Astrocyte of the cerebellum (primary cell): ENCODE results near the gene CYP19A1.

ENCODE experiments used
- DNase-seq: peaks from one replicate; pipeline ENCODE4 v3.0.0-alpha.2; 2011; ENCODE audit warnings: low read depth
- H3K4me3 ChIP-seq: 2 replicates; pipeline ENCODE4 v1.5.1; 2011; ENCODE audit warnings: mild to moderate bottlenecking, low read depth, low read length, moderate library complexity
- in situ Hi-C: cut with HindIII; loops from 2 replicates; pipeline ENCODE4 v1.10.0; 2017; ENCODE audit warnings: low sequenced_read_pairs
- TF ChIP-seq, protein P1 (sequence below): IDR thresholded peaks from 2 replicates; pipeline ENCODE4 v1.5.1; 2012; ENCODE audit warnings: low read length, low read depth, moderate library complexity, mild to moderate bottlenecking; ENCODE audit errors: missing control alignments

The CYP19A1 gene

DNA sequence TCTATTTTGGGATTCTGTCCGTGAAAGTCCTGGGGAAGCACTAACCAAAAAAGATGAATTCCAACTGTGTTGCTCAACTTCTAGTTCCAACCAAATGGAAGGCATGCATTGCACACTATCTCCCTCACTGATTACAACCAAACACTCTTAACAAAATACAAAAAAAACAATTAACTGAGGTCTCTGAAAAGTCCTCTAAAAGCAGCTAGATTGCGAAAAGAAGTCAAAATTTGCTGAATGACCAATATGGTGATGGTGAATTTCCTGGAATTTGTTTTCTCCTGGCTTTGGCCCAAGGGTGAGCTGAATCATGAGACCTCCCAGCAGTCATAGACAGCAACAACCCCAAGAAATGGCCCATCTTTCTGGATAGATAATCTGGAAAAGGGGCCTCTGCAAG lies 28.3 kb downstream of the CYP19A1 start:
- DNase-seq: no peak
- TF ChIP-seq, protein P1, sequence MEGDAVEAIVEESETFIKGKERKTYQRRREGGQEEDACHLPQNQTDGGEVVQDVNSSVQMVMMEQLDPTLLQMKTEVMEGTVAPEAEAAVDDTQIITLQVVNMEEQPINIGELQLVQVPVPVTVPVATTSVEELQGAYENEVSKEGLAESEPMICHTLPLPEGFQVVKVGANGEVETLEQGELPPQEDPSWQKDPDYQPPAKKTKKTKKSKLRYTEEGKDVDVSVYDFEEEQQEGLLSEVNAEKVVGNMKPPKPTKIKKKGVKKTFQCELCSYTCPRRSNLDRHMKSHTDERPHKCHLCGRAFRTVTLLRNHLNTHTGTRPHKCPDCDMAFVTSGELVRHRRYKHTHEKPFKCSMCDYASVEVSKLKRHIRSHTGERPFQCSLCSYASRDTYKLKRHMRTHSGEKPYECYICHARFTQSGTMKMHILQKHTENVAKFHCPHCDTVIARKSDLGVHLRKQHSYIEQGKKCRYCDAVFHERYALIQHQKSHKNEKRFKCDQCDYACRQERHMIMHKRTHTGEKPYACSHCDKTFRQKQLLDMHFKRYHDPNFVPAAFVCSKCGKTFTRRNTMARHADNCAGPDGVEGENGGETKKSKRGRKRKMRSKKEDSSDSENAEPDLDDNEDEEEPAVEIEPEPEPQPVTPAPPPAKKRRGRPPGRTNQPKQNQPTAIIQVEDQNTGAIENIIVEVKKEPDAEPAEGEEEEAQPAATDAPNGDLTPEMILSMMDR: no peak

DNA sequence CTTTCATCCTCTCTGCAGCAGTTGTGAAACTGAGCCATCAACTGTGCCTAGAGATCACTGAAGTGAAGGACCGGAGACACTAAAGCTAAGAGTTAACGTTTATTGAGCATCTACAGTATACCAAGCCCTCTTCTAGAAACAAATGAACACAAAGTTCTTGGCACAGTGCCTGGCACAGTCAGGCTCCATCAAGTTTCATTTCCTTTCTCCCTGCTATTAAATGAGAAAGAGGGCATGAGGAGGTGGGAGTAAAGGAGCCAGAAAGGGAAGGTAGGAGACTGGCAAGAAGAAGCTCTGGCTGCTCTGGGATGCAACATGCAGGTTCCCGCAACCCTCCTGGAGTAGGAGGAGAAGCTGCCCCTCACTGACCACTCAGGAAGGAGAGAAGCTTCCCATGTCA lies 30.6 kb downstream of the CYP19A1 start:
- no peak overlapping the region for H3K4me3 ChIP-seq
- in situ Hi-C loops: no loop called here
- DNase-seq: no peak
- TF ChIP-seq, protein P1: no peak

More for the DNA sequence above, 28.3 kb downstream of the CYP19A1 start:
- in situ Hi-C loops: no loop called here
- H3K4me3 ChIP-seq: no peak overlapping the region

DNA sequence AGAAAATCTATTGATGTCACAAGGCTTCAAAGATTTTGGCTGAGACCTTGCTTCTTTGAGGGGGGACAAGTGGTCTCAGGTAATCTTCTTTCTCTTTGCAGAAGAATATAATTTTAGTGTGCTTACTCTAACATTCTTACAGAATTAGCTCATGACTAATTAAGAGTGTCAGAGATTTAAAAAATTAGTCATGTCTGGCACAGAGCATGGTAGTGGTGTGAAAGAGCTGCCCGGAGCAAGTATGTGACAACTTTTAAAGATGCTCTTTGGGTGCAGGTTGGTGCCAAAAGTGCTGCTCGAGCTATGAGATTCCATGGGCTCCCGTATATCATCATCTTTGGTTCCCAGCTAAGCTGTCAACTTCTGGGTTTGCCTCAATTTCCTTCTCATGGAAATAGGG lies 31.1 kb downstream of the CYP19A1 start:
- TF ChIP-seq, protein P1: no peak
- in situ Hi-C loops: no loop called here
- H3K4me3 ChIP-seq: no peak overlapping the region
- DNase-seq: no peak

DNA sequence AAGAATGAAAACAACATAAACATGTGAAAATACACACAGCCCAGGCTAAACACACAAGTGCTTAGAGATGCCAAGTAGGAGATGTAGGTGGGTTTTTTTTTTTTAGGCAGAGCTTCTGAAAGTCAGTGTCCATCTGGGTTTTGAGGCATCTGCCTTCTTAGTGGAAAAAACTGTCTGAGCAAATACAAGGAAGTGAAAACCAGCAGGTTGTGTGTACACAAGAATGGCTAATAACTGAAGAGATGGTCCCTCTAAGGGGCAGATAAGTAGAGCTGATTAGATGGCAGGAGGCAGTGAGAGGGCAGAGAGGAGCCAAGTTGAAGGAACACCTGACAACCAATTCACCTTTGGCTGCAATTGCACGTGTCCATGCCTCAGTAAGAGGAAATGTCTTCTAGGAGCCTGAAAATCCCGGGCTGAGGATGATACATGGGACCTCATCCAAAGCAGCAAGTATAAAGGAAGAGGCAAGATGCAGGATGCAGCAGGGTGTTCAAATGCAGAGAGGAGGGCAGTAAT lies 34.9 kb downstream of the CYP19A1 start:
- TF ChIP-seq, protein P1: no peak
- no peak overlapping the region for H3K4me3 ChIP-seq
- DNase-seq: no peak
- in situ Hi-C loops: no loop called here

DNA sequence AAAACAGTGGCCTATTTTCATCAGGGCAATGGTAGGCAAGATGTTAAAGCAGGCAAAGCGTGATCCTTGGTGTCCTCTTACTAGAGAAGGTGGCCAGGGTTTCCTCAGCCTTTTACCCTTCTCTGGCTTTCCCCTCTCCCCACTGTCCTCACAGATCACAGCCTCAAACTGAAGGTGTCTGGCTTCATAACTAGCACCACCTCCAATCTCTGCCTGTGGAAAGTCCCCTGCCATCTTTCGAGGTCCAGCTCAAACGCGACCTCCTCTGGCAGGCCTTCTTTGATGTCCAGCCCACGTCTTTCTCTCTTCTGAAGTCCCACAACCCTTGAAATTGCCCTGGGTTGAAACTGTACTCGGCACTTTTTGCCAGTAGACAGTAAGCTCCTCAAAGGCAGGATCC lies 35.9 kb downstream of the CYP19A1 start:
- no peak for DNase-seq
- H3K4me3 ChIP-seq: no peak overlapping the region
- in situ Hi-C loops: no loop called here
- TF ChIP-seq, protein P1: no peak

DNA sequence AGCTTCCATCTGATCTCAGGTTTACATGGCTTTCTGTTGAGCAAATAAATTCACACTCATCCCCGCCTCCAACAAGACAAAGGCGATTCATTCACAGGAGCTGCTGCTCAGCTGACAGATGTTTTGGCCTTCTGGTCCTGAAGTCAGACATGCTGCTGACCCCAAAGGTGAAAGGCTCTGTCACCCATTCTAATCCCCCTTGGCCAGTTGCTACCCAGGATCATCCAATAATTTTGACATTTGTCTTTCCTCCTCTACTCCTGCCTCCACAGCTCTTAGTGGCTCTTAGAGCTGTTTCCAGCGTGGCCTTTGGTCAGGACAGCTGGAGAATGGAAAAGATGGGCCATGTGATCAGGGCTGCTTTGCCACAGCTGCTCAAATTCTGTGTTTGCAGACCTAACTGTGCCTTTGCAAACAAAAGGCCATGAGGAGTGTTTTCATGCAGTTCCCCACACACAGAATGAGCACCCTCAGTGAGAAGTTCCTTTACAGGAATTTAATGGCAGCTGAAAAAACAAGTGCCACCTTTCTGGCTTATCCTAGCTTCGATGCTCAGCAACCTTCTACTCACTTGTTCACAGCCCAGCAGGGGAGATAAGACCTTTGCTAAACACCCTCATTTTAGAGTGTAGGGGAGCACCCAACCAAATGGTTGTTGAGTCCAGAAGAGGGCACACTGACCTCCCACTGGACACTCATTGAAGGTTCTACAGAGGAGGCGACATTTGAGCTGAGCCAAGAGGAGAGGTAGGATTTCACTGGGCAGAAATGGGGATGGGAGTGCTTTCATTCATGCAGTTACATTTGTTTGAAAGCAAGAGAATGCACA lies 39.0 kb downstream of the CYP19A1 start:
- DNase-seq: no peak
- TF ChIP-seq, protein P1: no peak
- in situ Hi-C loops: no loop called here
- H3K4me3 ChIP-seq: no peak overlapping the region
